AML-193 (cell line): ENCODE results near the gene HOOK1.

ENCODE experiments used
- DNase-seq, 2 experiments: peaks; one replicate each; lab custom pipeline; 2025; lab: John Stamatoyannopoulos, UW

The HOOK1 gene

DNA sequence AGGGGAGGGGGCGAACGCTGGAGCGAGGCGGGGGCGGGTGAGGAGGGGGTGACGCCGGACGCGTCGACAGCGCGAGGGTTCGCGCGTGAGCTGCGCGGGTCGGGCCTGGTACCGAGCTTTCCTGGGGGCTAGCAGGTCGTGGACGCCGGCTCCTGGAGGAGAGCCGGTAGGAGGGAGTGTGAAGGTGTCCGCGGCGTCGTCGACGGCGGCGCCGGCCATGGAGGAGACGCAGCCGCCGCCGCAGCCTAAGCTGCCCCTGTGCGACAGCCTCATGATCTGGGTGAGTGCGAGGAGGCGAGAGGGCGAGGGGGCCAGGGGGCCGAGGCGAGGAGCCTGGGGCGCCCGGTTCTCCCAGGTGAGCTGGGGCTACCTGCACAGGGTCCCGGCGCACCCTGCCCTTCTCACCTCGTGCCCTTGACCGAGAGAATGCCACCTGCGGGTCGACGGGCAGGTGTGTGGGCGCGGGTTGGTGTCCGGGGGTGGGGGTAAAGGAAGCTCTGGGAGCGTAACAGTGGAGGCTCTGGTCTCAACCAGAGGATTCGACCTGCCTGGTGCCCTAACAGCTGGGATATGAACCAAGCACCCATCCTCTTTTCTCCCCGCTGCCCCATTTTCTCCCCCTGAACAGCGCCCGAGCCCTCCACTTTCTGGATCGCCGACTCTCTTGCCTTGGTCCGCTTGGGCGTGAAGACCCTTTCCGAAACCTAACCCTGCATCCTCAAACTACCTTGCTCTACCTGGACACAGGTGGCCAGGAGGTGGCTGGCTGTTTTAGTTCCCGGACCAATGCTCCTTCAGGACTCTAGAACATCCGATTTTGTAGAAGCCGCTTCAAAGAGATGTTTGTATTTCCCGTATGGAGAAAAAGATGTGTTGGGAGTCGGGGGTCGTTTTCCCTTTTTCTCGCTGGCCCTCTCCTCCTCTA is at the start of gene HOOK1:
HOOK1 (plus strand) TSS at position 49 of the 925 bp plus-strand sequence; CDS start at position 218, 169 bp downstream.
- DNase-seq, result no peak

DNA sequence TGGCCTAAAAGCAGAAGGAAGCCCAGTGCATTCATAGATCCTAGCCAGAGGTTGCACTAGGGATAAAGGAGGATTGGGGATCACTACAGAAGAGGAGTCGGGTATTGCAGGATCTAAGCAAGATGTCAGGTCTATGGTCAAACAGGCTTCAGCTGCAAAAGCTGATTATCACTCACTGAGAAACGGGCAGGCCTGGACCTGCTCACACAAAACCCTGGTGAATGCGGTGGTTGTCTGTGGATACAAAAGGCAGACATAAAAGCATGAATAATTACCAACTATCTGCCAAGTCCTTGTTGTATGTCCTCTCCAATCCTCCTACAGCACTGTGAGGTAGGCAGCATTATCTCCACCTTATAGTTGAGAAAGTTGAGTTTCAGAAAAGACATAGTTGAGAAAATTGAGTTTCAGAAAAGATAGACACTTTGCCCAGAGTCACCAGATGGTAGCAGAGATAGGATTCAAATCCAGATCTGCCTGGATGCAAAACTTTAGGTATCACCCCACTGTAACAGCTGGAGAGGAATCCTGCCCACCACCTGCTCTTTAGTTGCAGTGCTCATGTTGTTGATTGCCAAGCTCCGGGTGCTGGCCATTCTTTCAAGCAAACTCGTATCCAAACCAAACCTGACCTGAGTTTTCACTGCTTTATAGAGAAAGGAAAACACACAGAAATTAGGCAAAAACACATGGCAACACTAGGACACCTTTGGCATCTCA is 49.6 kb upstream of the HOOK1 start:
- no peak for DNase-seq

- no peak for DNase-seq
These were observed 48.4 kb upstream of the HOOK1 start for GRCh38 chr1:59766227-59766855.

- DNase-seq, result no peak
These were observed 47.6 kb upstream of the HOOK1 start for GRCh38 chr1:59767119-59767518.

DNA sequence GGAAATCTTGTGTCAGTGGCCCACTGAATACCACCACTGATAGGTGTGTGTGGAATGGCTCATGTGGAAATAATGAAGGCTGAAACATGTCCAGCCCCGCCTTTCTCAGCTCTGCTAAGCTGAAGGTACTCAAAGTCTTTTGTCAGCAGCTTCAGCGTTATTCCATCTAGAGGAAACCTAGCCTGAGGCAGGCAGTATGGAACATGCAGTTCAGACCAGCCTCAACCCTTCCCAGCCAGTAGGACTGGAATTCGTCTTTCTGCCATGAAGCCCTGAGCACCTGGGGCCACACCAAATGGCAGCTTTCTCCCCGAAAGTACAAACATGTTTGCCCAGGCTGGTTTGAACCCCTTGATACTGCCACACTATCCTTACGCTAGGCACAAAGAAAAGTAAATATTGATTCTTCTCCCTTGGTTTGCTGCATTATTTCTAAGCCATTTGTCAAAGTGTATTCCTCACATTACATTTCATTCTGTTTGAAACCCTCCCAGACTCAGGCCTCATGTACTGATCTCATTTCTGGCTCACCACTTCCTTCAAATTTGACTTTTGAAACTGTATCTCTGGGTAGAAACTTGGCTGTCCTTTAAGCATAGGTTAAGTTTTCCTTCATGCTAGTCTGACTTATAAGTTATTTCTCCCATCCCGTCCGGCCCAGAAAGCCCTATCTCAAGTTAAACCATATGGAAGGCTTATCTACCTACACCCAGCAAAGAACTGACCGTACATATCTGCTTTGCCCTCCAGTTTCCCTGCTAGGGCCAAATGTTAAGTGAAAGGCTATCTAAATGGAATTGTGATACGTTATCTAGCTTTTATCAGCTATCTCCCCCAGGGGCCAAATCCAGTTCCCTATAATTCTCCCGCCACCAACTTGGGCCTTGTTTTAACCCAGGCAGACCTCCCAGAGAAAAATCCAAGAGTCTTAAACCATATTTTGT is 45.7 kb upstream of the HOOK1 start:
- no peak for DNase-seq

GRCh38 chr1:59769736-59770095 is 45.0 kb upstream of the HOOK1 start:
- DNase-seq, result no peak

DNA sequence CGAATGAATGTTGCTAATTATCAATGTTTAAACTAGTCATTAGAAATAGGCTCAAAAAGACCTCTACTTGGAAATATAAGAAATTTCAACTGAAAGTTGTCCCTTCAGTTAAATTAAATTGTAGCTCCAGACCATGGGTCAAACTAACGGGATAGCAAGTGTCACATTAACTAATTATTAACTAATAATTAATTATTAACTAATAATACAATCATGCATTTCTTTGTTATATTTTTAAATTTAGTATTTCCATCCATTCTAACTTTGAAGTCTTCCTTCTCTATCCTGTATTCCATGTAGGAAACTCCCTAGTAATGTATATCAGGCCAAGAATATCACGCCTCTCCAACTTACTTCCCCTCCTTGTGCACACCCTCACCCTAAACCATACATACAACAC is 43.4 kb upstream of the HOOK1 start:
- no peak for DNase-seq

DNA sequence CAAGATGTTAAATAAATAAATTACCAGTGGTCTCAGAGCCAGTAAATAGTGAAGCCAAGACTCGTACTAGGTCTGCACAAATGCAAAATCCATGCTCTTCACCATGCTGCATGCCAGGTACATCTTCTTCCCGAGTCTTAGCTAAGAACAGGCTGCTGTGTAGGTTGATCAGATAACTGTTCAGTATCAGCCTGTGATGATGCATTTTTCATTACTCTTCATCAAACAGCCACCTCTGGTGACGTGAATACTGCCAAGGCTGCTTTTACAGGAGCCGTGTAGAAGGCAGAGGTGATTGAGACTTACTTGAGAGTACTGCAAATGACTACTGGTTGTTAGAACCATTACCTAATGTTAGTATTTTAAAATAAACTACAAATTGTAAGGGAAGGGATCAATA is 39.3 kb upstream of the HOOK1 start:
- DNase-seq, result no peak

GRCh38 chr1:59776960-59777852 is 37.5 kb upstream of the HOOK1 start:
- DNase-seq, result no peak

- no peak for DNase-seq
These were observed 34.8 kb upstream of the HOOK1 start for GRCh38 chr1:59779949-59780348.

GRCh38 chr1:59788825-59789224 is 25.9 kb upstream of the HOOK1 start:
- no peak for DNase-seq

GRCh38 chr1:59798600-59798999 is 16.1 kb upstream of the HOOK1 start:
- no peak for DNase-seq

GRCh38 chr1:59803458-59804038 is 11.2 kb upstream of the HOOK1 start:
- no peak for DNase-seq

DNA sequence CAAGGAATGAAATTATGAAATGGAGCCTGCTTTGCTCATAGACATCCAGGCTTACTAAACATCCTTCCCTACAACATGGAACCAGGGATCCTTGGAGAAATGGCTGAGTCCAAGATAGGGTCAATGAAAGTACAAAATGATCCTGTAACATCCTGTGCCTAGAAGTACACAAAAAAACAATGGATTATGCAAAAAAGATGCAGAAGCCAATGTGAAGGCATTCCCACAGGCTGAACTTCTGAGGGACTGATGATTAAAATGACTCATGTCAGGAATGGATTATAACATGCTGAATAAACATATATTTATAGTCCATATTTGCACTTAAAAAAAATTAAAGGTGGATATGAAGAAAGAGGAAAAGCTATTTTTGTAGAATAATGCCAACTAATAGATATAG is 10.4 kb upstream of the HOOK1 start:
- no peak for DNase-seq

DNA sequence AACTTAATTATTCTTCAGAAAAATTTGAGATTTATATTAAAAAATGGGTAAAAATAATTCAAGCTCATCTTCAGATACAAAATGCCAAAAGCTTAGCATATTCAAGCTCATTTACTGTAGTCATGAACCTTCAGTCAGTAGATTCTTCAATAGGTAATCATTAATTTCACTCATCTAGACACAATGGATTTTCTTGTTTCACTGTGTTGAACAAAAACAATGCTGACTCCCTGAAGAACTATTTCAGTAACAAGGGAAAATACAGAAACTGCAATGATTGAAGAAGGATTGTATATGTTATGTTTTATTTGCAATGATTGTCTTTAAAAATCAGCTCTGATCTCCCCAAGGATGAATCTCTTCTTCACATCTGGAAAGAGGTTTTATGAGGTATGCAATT is 9.2 kb upstream of the HOOK1 start:
- DNase-seq, result no peak

- DNase-seq, result no peak
These were observed 409 bp upstream of the HOOK1 start for GRCh38 chr1:59814180-59814900.

GRCh38 chr1:59815892-59816291 is 1.1 kb downstream of the HOOK1 start:
- no peak for DNase-seq

GRCh38 chr1:59816318-59816878 is 1.6 kb downstream of the HOOK1 start:
- DNase-seq, result no peak
